Loucy (cell line): ENCODE measurements around the gene HEMGN.

Experiments
- EZH2phosphoT487 ChIP-seq: fragments of 200-600 bp; IDR thresholded peaks from 2 replicates; pipeline ENCODE4 v1.6.1; 2018; ENCODE audit warnings: antibody characterized with exemption, mild to moderate bottlenecking, moderate library complexity, borderline replicate concordance
- TF ChIP-seq, protein P1 (sequence below): fragments of 200-600 bp; sonication (generic); conservative IDR thresholded peaks from 2 replicates; pipeline ENCODE4 v1.5.1; 2014; ENCODE audit warnings: mild to moderate bottlenecking, antibody characterized with exemption, low read length

DNA sequence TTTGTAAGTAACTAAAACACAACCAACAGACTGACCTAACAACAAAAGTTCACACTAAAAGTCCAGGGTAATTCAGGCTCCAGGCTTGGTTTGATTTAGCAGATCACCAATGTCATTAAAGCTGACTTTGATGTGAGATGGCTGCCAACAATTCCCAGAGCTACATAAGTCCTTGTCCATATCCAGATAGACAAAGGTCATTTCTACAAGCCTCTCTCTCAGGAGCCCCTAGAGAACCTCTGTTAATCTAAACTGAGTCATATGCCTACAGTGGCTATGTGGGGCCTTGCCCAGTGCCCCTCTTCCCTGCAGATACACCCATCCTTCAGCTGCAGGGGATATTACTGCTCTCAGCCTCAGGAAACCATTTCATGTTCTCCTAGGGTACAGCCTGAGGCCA lies 26.9 kb upstream of the HEMGN start:
- TF ChIP-seq, protein P1, sequence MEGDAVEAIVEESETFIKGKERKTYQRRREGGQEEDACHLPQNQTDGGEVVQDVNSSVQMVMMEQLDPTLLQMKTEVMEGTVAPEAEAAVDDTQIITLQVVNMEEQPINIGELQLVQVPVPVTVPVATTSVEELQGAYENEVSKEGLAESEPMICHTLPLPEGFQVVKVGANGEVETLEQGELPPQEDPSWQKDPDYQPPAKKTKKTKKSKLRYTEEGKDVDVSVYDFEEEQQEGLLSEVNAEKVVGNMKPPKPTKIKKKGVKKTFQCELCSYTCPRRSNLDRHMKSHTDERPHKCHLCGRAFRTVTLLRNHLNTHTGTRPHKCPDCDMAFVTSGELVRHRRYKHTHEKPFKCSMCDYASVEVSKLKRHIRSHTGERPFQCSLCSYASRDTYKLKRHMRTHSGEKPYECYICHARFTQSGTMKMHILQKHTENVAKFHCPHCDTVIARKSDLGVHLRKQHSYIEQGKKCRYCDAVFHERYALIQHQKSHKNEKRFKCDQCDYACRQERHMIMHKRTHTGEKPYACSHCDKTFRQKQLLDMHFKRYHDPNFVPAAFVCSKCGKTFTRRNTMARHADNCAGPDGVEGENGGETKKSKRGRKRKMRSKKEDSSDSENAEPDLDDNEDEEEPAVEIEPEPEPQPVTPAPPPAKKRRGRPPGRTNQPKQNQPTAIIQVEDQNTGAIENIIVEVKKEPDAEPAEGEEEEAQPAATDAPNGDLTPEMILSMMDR, result no peak
- TF ChIP-seq EZH2phosphoT487, result no peak
